NAMALWA (cell line): ENCODE data around the gene CAMSAP2.
"Not testable (repeated sequence)": the region's sequence is repeated elsewhere in the genome, so short reads cannot be mapped to it uniquely, and the experiment has no call there.

ENCODE experiments used
- DNase-seq: peaks from one replicate; pipeline ENCODE4 v3.0.0-alpha.2; 2015; ENCODE audit warnings: low spot score

CAMSAP2 gene

GRCh38 chr1:200780545-200781369 is 42.1 kb downstream of the CAMSAP2 start:
- peak; percentile 18 for DNase-seq

- no peak for DNase-seq
Observed at GRCh38 chr1:200783926-200784325, 45.2 kb downstream of the CAMSAP2 start.

- no peak for DNase-seq
Observed at GRCh38 chr1:200784576-200784975, 45.9 kb downstream of the CAMSAP2 start.

- no peak for DNase-seq
Observed at GRCh38 chr1:200786788-200787187, 48.1 kb downstream of the CAMSAP2 start.

- no peak for DNase-seq
Observed at GRCh38 chr1:200787896-200788387, 49.2 kb downstream of the CAMSAP2 start.

DNA sequence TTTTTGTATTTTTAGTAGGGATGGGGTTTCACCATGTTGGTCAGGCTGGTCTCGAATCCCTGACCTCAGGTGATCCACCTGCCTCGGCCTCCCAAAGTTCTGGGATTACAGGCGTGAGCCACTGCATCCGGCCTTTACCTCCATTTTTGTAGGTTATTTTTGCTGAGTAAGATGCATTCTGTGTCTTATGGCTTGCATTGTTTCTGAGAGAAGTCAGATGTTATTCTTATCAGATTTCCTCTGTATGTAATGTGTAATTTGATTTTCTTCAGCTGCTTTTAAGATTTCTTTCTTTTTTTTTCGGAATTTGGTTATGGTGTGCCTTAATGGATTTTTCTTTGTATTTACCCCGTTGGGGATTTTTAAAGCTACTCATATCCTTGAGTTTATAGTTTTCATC is 52.3 kb downstream of the CAMSAP2 start:
- not testable (repeated sequence) for DNase-seq

DNA sequence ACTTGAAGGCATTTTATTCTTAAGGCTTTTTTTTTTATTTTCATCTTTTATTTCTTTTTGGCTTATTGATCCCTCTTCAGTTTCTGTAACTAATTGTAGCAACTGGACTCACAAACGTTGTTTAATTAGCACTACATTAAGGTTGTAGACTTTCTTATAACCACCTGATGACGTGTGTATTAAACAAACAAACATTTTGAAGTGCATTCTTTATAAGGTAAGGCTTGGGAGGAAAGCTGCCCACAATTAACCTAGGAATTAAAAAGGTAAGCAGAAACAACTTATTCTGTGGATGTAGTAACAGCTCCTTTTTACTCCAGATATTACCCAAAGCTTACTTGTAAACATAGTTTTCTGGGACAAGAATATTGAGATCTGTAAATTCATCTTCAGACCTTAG is 55.0 kb downstream of the CAMSAP2 start:
- no peak for DNase-seq

GRCh38 chr1:200794506-200795065 is 55.9 kb downstream of the CAMSAP2 start:
- no peak for DNase-seq

DNA sequence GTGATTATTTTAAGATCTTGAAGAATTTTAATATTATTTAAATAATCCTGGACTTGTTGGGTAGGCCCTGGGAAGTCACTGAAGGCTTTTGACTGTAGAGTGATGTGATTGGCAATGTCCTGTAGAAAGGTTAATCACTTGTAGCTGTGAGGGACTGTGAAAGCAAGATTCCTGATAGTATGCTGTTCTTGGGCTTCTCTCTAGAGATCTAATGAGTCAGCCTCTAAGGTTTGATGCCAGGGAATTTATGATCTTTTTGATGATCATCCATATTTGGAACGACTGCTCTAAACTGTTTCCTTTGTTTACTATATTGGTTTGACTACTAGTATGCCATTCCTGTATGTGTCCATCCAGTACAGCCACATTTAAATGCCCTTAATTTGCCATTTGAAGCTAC is 56.5 kb downstream of the CAMSAP2 start:
- no peak for DNase-seq

GRCh38 chr1:200802042-200802441 is 63.3 kb downstream of the CAMSAP2 start:
- DNase-seq = no peak

- peak; percentile 83 for DNase-seq
Observed at GRCh38 chr1:200802865-200803512, 64.3 kb downstream of the CAMSAP2 start.

- no peak for DNase-seq
Observed at GRCh38 chr1:200805719-200806118, 67.0 kb downstream of the CAMSAP2 start.

- DNase-seq = no peak
Observed at GRCh38 chr1:200808846-200809245, 70.2 kb downstream of the CAMSAP2 start.

GRCh38 chr1:200811704-200812103 is 73.0 kb downstream of the CAMSAP2 start:
- DNase-seq = no peak

DNA sequence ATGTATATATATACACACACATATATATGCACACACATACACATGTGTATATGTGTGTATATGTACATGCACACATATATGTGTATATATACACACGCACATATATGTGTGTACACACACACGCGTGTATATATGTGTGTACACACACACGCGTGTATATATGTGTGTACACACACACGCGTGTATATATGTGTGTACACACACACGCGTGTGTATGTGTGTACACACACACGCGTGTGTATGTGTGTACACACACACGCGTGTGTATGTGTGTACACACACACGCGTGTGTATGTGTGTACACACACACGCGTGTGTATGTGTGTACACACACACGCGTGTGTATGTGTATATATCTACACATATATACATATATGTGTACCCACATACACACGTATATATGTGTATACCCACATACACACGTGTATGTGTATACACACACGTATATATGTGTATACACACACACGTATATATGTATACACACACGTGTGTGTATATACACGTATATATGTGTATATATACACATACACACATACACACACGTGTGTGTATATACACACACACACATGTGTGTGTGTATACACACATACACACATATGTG is 78.0 kb downstream of the CAMSAP2 start:
- not testable (repeated sequence) for DNase-seq

GRCh38 chr1:200818248-200818647 is 79.6 kb downstream of the CAMSAP2 start:
- no peak for DNase-seq

- DNase-seq = no peak
Observed at GRCh38 chr1:200819726-200820125, 81.0 kb downstream of the CAMSAP2 start.

GRCh38 chr1:200831091-200831490 is 92.4 kb downstream of the CAMSAP2 start:
- no peak for DNase-seq

GRCh38 chr1:200834383-200834782 is 95.7 kb downstream of the CAMSAP2 start:
- no peak for DNase-seq

GRCh38 chr1:200836213-200836612 is 97.5 kb downstream of the CAMSAP2 start:
- DNase-seq = no peak

DNA sequence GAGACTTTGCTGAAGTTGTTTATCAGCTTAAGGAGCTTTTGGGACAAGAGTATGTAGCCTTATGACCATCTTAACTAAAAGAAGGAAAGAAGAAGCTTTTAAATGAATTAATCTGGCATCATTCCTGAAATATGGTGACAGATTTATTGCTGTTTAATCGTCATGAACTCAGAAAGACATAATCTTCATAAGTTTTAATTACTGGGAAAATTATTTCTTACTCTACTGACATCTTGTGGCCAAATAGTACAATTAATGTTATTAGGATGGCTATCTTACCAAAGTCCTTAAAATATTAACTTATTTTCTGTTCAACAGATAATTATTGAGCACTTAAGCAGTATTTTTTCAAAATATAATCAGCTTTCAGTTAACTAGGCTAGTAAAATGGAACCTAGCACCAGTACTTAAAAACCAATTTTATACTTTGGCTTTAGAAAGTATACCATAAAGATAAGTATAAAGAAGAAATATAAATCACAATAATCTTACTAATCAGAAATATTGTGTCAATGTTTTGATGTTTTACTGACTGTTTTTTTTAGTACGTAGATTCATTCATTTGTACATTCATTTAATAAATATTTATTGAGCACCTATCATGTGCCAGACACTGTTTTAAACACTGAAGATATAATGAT is 99.4 kb downstream of the CAMSAP2 start:
- DNase-seq = peak; percentile 47
